Skeletal muscle tissue (tissue), 5 donors: ENCODE results near the gene FLVCR1. TPM values are rescaled to one million over a fixed set of nuclear protein-coding genes. Genes with fewer than 3 reads are reported as not detected.

ENCODE experiments used
- H3K27ac ChIP-seq: one replicate; pipeline ENCODE4 v1.7.0; 2013; ENCODE audit warnings: mild to moderate bottlenecking, low read depth, low read length, inconsistent platforms
- H3K27me3 ChIP-seq, 3 donors: one replicate each; pipeline ENCODE4 v1.7.0; 2013; ENCODE audit warnings: low read length in 3 of 3; ENCODE audit not compliant: control insufficient read depth in 3 of 3, insufficient read depth in 3 of 3
- H3K36me3 ChIP-seq, 3 donors: one replicate each; pipeline ENCODE4 v1.7.0; 2013; ENCODE audit warnings: low read length in 3 of 3; ENCODE audit not compliant: control insufficient read depth in 3 of 3, insufficient read depth in 3 of 3
- H3K4me1 ChIP-seq, 3 donors: one replicate each; pipeline ENCODE4 v1.7.0; 2013; ENCODE audit warnings: low read length in 3 of 3, mild to moderate bottlenecking in 3 of 3; ENCODE audit not compliant: control insufficient read depth in 3 of 3, insufficient read depth in 3 of 3
- H3K4me3 ChIP-seq, 3 donors: one replicate each; pipeline ENCODE4 v1.7.0; 2013; ENCODE audit warnings: low read length in 3 of 3
- H3K9ac ChIP-seq, 3 donors: one replicate each; pipeline ENCODE4 v1.7.0; 2013; ENCODE audit warnings: low read length in 3 of 3, mild to moderate bottlenecking in 3 of 3, moderate library complexity in 2 of 3, low read depth in 1 of 3
- H3K9me3 ChIP-seq, 3 donors: one replicate each; pipeline ENCODE4 v1.7.0; 2013; ENCODE audit warnings: low read length in 3 of 3; ENCODE audit not compliant: control insufficient read depth in 3 of 3
- small RNA-seq: library from RNA; depleted of rRNA; stranded (forward); fragments of <200 nt; gene quantifications from one replicate; pipeline ENCODE3, GENCODE V24; 2014
- total RNA-seq: library from RNA; depleted of rRNA; stranded (reverse); fragments of >200 nt; gene quantifications from one replicate; pipeline ENCODE4 v1.2.3, GENCODE V29; 2014
- donor health status: Osteomylitis.

Gene FLVCR1
- total RNA-seq, 1 donor from 2014 or later: 10.4 TPM

DNA sequence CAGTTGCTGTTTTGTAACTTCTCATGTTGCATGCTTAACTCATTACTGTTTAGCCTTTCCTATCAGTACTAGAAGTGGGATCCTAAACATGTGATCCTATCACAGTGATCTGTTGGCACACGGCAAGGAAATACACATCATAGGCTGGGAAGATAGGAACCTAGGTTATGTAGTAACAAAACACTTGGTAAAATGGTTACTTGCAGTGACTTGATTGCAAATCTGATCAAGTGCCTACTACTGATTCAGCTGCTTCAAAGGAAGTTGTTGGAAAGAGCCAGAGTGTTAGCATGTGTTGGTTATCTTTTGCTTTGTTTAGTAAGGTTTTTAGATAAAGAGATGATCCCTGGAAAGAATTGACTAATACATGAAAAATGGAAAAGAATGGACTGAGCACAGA lies 83.4 kb downstream of the FLVCR1 start:
- no peak overlapping the region for H3K27ac ChIP-seq
- no peak overlapping the region for H3K9ac ChIP-seq
- no peaks in the 10 kb centered on the region for H3K36me3 ChIP-seq
- no peaks in the 10 kb centered on the region for H3K4me1 ChIP-seq
- H3K27me3 ChIP-seq: no peaks in the 10 kb centered on the region
- no peaks in the 10 kb centered on the region for H3K9me3 ChIP-seq
- H3K4me3 ChIP-seq: no peak overlapping the region

- no peaks in the 10 kb centered on the region for H3K4me1 ChIP-seq
- H3K36me3 ChIP-seq: no peaks in the 10 kb centered on the region
- H3K9ac ChIP-seq: no peak overlapping the region
- no peak overlapping the region for H3K4me3 ChIP-seq
- no peaks in the 10 kb centered on the region for H3K27me3 ChIP-seq
- H3K27ac ChIP-seq: no peak overlapping the region
- H3K9me3 ChIP-seq: no peaks in the 10 kb centered on the region
These were observed 84.8 kb downstream of the FLVCR1 start for GRCh38 chr1:212942679-212943392.

- H3K9me3 ChIP-seq: no peaks in the 10 kb centered on the region
- no peak overlapping the region for H3K9ac ChIP-seq
- no peak overlapping the region for H3K27ac ChIP-seq
- no peaks in the 10 kb centered on the region for H3K4me1 ChIP-seq
- H3K36me3 ChIP-seq: no peaks in the 10 kb centered on the region
- no peaks in the 10 kb centered on the region for H3K27me3 ChIP-seq
- no peak overlapping the region for H3K4me3 ChIP-seq
These were observed 85.3 kb downstream of the FLVCR1 start for GRCh38 chr1:212943393-212943710.

DNA sequence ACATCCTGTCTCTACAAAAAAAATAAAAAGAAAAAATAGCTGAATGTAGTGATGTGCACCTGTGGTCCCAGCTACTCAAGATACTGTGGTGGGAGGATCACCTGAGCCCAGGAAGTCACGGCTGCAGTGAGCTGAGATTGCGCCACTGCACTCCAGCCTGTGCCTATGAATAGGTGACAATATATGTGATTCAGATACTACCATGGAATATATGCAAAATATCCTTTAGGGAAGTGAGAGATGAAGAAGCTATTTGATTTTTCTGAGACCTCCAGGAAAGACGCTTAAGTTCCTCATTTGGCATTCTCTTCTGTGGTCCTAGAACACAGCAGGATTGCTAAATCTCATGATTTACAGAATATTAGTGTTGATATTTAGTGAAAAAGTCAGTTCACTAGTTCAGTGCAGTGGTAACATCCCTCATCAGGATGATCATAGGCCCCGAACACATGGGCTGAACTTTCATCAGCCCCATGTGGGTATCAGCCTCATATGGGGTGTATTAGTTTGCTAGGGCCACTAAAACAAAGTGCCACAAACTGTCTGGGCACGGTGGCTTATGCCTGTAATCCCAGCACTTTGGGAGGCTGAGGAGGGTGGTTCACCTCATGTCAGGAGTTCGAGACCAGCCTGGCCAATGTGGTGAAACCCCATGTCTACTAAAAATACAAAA lies 86.3 kb downstream of the FLVCR1 start:
- Histone ChIP-seq H3K36me3 (no peaks in the 10 kb centered on the region), H3K27me3 (peaks cover 0 to 4% (median 3%) of the 10 kb centered on the region in 3 donors), H3K9me3 (no peaks in the 10 kb centered on the region), H3K9ac (no peak overlapping the region), H3K4me3 (no peak overlapping the region), H3K27ac (no peak overlapping the region), H3K4me1 (no peaks in the 10 kb centered on the region)

- no peak overlapping the region for H3K9ac ChIP-seq
- no peak overlapping the region for H3K27ac ChIP-seq
- no peaks in the 10 kb centered on the region for H3K36me3 ChIP-seq
- peaks cover 0 to 9% (median 8%) of the 10 kb centered on the region in 3 donors for H3K27me3 ChIP-seq
- H3K9me3 ChIP-seq: no peaks in the 10 kb centered on the region
- no peak overlapping the region for H3K4me3 ChIP-seq
- peaks cover 2 to 4% (median 4%) of the 10 kb centered on the region in 3 donors for H3K4me1 ChIP-seq
These were observed 87.0 kb downstream of the FLVCR1 start for GRCh38 chr1:212945056-212945455.

DNA sequence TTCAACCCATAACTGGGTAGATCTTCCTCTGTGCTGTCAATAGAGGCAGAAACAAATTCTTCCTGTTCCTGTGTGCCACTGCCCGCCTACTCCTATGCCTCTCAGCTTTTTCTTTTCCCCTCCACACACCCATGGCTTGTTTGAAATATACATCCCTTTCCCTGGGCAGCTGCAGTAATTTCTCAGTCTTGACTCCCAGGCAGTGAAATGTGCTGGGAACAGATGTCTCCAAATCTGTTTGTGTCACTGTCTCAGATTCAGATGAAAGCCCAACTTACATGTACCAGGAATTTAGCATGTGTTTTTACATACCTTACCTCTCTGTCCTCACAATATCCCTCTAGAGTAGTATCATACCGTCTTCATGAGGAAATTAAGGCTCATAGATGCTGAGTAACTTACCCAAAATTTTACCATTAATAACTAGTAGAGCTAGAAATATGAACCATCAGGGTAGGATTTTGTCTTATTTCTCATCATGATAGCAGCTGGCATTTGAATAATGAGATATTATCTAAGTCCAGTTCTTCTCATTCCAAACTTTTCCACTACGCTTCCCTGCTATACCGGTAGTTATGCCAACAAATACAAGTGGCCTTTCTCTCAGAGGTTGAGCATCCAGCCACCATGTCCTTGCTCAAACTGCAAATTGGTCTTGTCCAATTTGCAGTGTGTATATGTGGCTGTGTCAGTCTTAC lies 87.5 kb downstream of the FLVCR1 start:
- Histone ChIP-seq H3K4me1 (peaks cover 4 to 6% (median 6%) of the 10 kb centered on the region in 3 donors), H3K9me3 (no peaks in the 10 kb centered on the region), H3K36me3 (no peaks in the 10 kb centered on the region), H3K27me3 (peaks cover 0 to 12% (median 8%) of the 10 kb centered on the region in 3 donors), H3K4me3 (no peak overlapping the region), H3K27ac (no peak overlapping the region), H3K9ac (no peak overlapping the region)

- Histone ChIP-seq H3K9ac (no peak overlapping the region), H3K9me3 (no peaks in the 10 kb centered on the region), H3K27ac (no peak overlapping the region), H3K27me3 (peaks cover 0 to 19% (median 14%) of the 10 kb centered on the region in 3 donors), H3K4me1 (peaks cover 11 to 17% (median 14%) of the 10 kb centered on the region in 3 donors), H3K36me3 (no peaks in the 10 kb centered on the region), H3K4me3 (no peak overlapping the region)
These were observed 88.8 kb downstream of the FLVCR1 start for GRCh38 chr1:212946872-212947271.

Small RNA genes lying within 50 kb of the gene (small RNA-seq; reads per million reads assigned to genes)
- not detected for gene AC104333.1
- not detected for gene AC104333.2

Other genes with a start within 250 kb of the FLVCR1 start
- 4.7 TPM for gene ATF3, start 249.5 kb upstream of the FLVCR1 start, total RNA-seq
- 0.52 TPM for gene BATF3, start 158.4 kb upstream of the FLVCR1 start, total RNA-seq
- 27.7 TPM for gene NSL1, start 66.5 kb upstream of the FLVCR1 start, total RNA-seq
- gene TATDN3, start 66.4 kb upstream of the FLVCR1 start, total RNA-seq: 9.9 TPM
- gene SPATA45, start 10.6 kb upstream of the FLVCR1 start, total RNA-seq: 1.6 TPM
- gene VASH2, start 92.3 kb downstream of the FLVCR1 start, total RNA-seq: 11.5 TPM
- gene ANGEL2, start 157.6 kb downstream of the FLVCR1 start, total RNA-seq: 45.4 TPM
- gene RPS6KC1, start 193.0 kb downstream of the FLVCR1 start, total RNA-seq: 38.1 TPM